ENCODE measurements around the gene GRB10.

Gene GRB10

GRCh38 chr7:50651271-50651989 is 131.3 kb downstream of the GRB10 start:
- DNase-seq: no peak

DNA sequence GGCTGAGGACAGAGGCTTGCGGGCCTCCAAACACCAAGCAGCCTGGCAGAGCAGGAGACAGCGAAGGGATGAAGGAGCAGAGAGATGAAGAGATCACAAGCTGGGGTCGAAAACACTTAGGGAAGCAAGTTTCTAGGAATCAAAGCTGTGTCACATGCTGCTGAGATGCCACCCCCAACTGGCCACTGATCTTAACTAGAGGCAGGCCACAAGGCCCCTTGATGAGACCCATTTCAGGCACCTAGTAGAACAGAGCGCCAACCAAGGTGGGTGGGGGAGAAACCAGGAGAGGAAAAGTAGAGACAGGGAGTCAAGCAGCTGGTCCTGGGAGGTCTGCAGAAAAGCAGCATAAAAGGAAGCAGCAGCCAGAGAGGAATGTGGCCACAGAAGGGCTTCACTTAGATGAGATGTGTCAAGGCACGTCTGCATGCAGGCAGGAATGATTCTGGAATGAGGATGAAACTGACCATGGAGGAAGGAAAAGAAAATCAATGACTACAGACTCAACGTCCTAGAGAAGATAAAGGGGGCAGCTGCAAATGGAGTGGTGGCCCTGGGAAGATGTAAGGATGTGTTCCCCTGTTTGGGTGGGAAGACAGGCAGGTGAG is 132.5 kb downstream of the GRB10 start:
- DNase-seq: no peak

DNA sequence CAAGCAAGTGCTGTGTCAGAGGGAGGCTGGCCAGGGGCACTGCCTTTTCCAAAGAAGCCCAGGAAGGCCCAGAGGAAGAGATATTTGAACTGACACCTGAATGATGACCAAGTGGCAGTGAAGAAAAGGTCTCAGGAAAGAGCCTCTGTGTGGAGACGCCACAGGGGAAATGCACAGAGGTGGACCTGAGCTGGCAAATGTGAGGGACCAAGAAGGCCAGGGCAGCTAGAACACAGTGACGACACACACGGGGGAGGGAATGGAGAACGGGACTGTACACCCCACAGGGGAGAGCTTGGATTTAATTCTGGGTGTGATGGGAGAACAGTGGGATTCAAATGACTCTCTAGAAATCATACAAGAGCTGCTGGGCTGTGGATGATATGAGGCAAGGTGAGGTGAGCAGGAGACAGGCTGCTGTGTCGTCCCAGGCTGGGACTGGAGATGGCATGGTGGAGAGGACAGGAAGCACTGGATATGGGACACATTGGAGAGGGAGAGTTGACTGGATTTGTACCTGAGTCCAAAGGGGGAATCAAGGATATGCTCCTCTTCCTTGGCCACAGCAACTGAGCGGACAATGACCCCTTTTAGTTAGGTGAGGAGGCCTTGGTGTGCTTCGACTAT is 133.3 kb downstream of the GRB10 start:
- DNase-seq: no peak

DNA sequence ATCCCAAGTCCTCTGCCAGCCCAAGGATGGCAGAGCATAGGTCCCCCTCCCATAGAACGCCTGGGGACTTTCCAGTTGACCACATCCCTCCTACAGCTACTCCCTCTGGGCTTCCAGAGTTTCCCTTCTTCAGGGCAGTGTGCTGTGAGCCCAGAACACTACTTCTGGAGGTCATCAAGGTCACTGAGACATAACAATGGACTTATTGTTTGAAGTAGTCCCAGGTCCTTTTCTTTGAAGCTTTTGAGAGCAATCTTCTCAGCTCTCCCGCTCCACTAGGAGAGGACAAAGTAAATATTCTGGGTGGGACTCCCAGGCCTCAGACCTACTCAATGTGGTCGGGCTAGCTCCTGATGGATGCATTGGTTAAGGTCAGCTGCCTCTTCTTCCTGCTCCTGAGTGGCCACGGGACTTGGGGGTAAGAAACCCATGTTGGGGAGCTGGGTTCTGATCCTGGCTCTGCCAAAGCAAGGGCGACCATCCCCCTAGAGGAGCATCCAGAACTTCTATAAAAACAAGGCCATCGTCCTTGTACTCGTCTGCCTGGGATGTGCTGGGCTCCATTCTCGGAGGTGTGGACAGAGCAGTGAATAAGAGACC is 134.0 kb downstream of the GRB10 start:
- DNase-seq: no peak

DNA sequence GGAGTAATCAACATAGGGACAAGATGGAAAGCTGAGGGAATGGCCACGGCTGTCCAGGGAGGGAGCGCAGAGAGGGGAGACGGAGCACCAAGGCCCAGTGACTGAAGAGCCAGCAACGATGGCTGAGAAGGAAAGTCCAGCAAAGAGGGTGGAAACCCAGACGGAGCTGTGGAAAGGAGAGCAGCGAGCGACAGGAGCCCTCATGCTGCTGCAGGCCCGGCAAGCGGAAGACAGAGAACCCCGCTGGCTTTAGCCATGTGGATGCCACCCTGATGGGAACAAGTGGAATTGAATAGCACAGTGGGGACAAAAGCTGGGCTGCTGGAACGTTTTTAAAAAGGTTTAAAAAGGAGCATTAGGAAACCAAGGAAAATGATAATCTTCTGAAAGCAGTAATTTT is 134.6 kb downstream of the GRB10 start:
- DNase-seq: no peak

GRCh38 chr7:50647286-50647980 is 135.3 kb downstream of the GRB10 start:
- DNase-seq: no peak

DNA sequence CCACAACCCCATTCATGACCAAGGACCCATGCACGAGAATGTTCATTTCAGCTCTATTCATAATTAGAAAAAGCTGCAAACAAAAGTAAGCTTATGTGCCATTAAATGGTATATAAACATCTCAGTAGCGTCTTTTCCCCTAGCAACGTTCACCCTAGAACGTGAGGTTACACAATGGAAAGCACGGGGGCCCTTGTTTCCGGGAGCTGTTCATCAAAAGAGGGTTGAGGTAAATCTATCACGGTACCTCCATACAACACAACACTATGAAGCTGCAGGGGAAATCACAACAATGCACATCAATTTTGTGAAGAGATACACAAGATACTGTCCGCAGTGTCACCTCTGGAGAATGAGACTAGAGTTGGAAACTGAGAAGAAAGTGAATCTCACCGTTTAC is 136.6 kb downstream of the GRB10 start:
- DNase-seq: no peak

DNA sequence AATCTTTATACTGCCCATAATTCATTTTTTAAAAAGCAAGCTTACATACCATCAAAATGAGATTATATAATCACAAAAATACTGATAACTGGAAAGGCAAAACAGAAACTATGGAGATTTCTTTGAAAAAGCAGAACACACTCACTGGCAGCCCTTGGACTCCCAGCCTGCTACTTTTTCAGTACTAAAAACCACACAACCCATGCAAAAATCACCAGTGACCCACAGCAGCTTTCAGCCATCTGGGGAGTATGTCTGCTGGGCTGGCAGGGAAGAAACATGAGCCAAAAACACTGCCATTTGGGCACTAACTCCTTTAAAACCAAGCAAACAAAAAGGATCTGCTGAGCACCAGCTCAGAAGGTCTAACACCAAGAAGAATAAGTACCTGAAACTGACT is 137.5 kb downstream of the GRB10 start:
- DNase-seq: no peak

- no peak for DNase-seq
Measured at GRCh38 chr7:50644586-50644985, 138.1 kb downstream of the GRB10 start.

DNA sequence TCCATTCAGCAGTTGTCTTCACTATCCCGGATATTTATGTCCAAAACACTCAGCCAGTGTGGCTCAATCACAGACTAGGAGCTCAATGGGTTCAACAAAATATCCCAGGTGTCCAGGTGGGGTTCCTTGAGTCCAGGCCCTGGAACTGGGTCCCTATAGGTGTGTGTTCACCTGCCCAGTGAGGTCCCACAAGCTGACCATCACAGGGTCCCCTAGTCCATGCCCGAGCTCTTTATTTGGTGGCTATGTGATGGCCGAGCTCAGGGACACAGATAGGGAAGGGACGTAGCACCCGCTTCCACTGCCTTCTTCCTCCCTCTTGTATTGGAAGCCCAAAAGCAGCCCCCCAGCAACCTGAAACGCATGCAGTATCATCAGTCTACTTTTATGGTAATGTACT is 138.6 kb downstream of the GRB10 start:
- DNase-seq: no peak

DNA sequence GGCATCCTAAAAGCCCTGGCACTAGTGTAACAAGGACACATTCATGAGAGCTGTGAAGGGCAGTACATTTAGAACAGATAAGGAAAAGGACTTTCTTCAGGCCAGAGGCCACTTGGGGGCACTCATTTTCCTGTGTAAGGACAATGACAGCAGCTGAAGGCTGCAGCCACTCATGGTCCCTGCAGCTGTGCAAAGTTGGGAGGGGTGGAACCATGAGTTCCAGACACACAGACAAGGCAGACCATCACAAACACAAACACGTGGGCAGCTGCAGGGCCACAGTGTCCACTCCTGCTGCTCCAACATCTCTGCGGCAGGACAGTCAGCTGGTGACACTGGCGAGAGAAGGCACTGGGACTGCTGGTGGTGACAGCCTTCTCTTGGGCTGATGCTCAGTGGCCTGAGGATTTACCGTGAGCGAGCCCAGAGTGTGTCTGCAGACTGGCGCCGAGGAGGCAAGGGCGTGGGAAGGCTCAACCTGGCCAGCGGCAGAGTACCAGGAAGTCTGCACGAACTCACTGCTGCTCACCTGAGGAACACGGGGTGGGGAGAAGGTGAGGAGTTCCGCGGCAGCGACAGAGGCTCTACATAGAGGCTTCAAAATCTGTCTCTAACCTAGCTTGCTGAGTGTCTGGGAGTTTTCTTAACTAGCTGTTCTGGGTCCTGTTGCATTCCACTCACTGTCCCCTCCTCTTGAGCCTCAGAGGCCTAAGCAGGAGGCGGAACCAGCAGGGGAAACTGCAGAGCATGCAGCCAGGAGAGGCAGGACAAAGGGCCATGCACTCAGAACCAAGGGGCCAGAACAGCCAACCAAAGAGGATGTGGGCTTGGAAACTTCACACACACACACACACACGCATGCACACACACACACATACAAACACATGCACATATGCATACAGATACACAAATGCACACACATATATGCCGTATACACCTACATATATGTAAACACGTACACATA is 141.0 kb downstream of the GRB10 start:
- DNase-seq: no peak

- no peak for DNase-seq
Measured at GRCh38 chr7:50640779-50641178, 141.9 kb downstream of the GRB10 start.

DNA sequence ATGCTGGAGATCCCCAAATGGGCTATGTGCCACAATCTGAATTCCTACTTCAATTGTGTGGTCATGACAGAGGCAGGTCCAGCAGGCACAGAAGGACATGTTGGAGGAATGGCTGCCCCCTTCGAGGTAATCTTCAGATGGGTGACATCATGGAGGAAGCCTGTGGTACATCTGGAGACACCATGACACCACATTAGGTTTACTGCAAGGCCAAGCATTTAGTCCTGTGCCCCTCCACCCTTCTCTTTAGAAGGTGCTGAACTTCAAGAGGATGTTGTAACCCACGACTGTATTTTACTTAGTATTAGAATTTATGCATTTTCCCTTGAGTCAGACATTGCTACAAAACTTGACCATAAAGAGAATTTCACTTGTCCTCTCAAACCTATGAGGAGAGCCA is 142.4 kb downstream of the GRB10 start:
- DNase-seq: no peak

GRCh38 chr7:50637725-50638643 is 144.7 kb downstream of the GRB10 start:
- no peak for DNase-seq

DNA sequence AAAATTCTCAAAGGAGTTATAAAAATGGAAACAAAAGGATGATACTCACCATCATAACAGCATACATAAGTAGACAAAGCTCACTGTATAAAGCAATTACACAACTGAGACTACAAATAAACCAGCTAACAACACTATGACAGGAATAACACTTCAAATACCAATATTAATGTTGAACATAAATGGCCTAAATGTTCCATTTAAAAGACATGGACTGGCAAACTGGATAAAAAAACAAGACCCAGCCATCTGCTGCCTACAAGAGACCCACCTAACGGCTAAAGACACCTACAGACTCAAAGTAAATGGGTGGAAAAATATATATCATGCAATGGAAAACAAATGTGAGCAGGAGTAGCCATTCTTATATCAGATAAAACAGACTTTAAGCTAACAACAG is 148.3 kb downstream of the GRB10 start:
- no peak for DNase-seq

DNA sequence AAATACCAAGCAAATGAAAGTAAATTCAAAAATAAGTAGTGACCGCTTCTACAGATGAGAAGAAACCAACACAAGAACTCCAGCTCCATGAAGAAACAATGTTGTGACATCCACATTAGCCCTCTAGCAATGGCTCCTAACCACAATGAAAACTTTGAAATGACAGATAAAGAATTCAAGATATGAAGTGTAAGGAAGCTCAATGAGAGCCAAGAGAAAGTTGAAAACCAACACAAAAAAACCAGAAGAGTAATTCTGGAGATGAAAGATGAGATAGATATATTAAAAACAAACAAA is 149.3 kb downstream of the GRB10 start:
- no peak for DNase-seq

DNA sequence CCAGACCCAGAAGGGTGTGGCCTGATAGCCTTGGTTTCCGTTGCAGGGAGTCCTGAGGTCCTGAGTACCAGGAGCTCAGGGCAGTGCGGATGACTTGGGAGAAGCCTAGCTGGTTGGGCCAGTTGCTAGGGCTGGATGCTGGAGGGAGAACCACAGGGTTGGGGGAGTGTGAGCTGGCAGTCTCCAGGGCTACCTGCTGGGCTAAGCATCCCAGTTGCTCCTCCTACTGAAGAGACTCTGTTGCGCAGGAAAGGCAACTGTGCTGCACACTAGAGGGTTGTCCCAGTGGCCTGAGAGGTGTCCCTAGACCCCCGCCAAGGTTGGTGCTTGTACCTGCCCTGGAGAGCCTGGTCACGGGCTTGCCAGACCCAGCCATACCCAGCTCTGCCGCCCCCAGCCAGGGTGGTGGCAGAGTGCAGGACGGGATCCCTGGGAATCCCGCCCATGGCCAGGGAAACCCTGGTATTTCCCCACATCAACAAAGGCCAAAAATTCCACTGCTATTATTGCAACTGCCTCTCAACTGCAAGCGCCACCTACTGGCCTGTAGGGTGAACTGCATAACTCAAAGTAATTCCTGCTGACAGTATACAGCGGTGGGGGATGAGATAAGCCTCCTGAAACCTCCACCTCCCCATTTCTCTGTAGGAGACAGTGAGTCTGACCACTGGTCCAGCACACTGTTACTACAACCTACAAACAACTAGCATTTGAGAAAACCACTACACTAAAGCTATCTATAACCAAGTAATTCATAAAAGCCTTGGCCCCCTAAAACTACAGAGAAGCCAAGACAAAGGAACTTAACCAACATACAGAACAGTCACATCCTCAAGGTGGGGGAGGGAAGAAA is 149.9 kb downstream of the GRB10 start:
- no peak for DNase-seq

- DNase-seq: no peak
Measured at GRCh38 chr7:50631639-50632038, 151.1 kb downstream of the GRB10 start.

DNA sequence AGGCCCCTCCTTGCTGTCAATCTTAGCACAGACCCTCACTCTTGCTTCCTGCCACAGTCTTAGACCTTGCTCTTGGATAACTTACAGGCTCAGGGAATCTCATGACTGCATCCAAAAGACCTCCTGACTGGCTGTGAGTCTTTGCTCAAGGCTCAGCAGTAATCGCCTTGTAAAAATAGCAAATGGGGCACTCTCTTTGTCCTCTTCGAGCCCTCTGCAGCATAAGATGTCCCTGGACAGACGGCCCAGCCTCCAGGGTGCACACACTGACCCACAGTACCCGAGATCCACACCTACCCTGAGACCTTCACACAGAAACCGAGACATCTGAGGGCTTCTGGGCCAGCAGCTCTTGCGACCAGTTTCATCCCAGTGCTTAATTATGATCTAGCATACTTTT is 151.6 kb downstream of the GRB10 start:
- DNase-seq: no peak

- no peak for DNase-seq
Measured at GRCh38 chr7:50629238-50629901, 153.3 kb downstream of the GRB10 start.

All from DMS79 (cell line).